HFFc6 (cell line): ENCODE measurements around the gene PRSS2. TPM values are rescaled to one million over a fixed set of nuclear protein-coding genes. Genes with fewer than 3 reads are reported as not detected.

Source experiments
- DNase-seq: peaks from one replicate; pipeline ENCODE4 v3.0.0-alpha.2; 2018
- H3K27ac Mint-ChIP-seq: 2 replicates; pipeline ENCODE4 v1.8.0; 2020; ENCODE audit warnings: mild to moderate bottlenecking, mixed read lengths
- H3K27me3 Mint-ChIP-seq: 2 replicates; pipeline ENCODE4 v1.8.0; 2021; ENCODE audit warnings: mild to moderate bottlenecking, moderate library complexity, mixed read lengths; ENCODE audit not compliant: insufficient read depth
- H3K36me3 Mint-ChIP-seq: 2 replicates; pipeline ENCODE4 v1.8.0; 2021; ENCODE audit warnings: low read depth, mixed read lengths
- H3K4me1 Mint-ChIP-seq: 2 replicates; pipeline ENCODE4 v1.8.0; 2020; ENCODE audit warnings: low read depth, mixed read lengths
- H3K4me3 Mint-ChIP-seq: 2 replicates; pipeline ENCODE4 v1.8.0; 2020; ENCODE audit warnings: mild to moderate bottlenecking, moderate library complexity, mixed read lengths
- H3K9me3 Mint-ChIP-seq: 2 replicates; pipeline ENCODE4 v1.8.0; 2020; ENCODE audit warnings: mild to moderate bottlenecking, mixed read lengths
- total RNA-seq, 6 experiments: library from RNA; stranded (reverse); fragmentation: NEBNext Ultra II Directional; extraction: Animal tissue kit (Norgen Biotek cat#: 25700); gene quantifications; 2 replicates in 1 of 6; 3 replicates in 5 of 6; pipeline ENCODE4 v1.2.3, GENCODE V29; 2021
- TF ChIP-seq, protein P1 (sequence below): fragments of 200-600 bp; sonication (generic); IDR thresholded peaks from 2 replicates; pipeline ENCODE4 v1.5.0; 2021; ENCODE audit warnings: antibody characterized with exemption, mild to moderate bottlenecking

Gene PRSS2
- total RNA-seq, 6 experiments from 2014 or later, result not detected

DNA sequence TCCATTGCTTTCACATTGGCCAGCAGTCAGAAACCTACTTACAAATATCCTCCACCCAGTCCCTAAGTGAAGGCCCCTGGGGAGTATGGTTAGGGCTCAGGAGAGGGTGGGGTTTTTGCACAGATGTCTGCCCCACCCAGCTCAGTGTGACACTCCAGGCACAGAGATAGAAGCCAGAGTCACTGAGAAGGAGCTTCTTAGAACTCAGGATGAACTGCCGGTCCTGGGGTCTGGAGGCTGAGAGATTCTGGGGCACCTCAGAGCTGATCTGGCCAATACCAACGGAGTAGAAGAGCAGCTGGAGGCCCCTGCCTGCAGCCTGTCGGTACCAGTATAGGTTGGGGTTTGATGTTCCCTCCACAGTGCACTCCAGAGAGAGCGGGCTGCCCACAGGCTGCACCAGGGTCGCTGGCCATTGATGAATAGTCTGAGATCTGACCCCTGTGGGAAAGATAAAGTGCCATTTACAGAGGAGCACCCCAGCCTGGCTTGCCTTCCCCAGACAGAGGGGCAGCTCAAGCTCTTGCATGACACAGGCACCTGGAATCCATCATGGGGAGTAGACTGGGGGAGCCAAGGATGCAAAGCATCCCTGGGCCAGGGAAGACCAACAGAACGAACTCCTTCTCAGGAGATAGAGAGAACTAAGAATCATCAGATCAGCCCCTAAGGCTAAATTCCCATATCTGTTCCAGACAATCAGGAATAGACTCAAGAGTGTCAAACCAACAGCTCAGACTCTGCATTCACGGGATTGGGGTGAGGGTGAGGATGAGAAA, 41.9 kb downstream of the PRSS2 start:
- Mint-ChIP-seq H3K27ac (peak overlapping the region; percentile 73; the same call in 1 of the 2 replicates), H3K4me3 (peak overlapping the region; percentile 12; the same call in 1 of the 2 replicates), H3K36me3 (no peaks in the 10 kb centered on the region), H3K27me3 (peaks cover 10% of the 10 kb centered on the region), H3K4me1 (peaks cover 54% of the 10 kb centered on the region), H3K9me3 (no peaks in the 10 kb centered on the region)
- TF ChIP-seq, protein P1, sequence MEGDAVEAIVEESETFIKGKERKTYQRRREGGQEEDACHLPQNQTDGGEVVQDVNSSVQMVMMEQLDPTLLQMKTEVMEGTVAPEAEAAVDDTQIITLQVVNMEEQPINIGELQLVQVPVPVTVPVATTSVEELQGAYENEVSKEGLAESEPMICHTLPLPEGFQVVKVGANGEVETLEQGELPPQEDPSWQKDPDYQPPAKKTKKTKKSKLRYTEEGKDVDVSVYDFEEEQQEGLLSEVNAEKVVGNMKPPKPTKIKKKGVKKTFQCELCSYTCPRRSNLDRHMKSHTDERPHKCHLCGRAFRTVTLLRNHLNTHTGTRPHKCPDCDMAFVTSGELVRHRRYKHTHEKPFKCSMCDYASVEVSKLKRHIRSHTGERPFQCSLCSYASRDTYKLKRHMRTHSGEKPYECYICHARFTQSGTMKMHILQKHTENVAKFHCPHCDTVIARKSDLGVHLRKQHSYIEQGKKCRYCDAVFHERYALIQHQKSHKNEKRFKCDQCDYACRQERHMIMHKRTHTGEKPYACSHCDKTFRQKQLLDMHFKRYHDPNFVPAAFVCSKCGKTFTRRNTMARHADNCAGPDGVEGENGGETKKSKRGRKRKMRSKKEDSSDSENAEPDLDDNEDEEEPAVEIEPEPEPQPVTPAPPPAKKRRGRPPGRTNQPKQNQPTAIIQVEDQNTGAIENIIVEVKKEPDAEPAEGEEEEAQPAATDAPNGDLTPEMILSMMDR, result no peak
- peak; percentile 35 for DNase-seq

GRCh38 chr7:142813226-142813625, 42.5 kb downstream of the PRSS2 start:
- TF ChIP-seq, protein P1, result no peak
- H3K27ac Mint-ChIP-seq, result peak overlapping the region; percentile 73; the same call in 1 of the 2 replicates
- no peak overlapping the region for H3K4me3 Mint-ChIP-seq
- H3K9me3 Mint-ChIP-seq, result no peaks in the 10 kb centered on the region
- peaks cover 10% of the 10 kb centered on the region for H3K27me3 Mint-ChIP-seq
- H3K4me1 Mint-ChIP-seq, result peaks cover 48% of the 10 kb centered on the region
- peak; percentile 71 for DNase-seq
- no peaks in the 10 kb centered on the region for H3K36me3 Mint-ChIP-seq

DNA sequence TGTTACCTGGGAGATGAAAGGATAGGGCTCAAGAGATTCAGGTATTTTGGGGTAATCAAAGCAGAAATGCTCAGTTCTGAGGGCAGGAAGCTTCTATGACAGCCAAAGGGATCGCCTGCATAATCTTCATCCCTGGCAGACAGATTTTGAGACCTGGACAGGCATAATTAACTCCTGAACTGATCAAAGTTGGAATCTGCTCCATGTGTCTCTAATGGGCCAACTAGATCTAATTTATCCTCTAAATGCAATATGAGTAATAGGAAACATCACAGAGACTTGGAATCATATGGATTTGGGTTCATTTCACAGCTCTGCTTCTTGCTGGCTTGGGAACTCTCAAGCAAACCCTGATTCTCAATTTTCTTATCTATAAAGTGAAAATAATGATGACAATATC, 42.9 kb downstream of the PRSS2 start:
- H3K9me3 Mint-ChIP-seq, result no peaks in the 10 kb centered on the region
- TF ChIP-seq, protein P1, result no peak
- H3K36me3 Mint-ChIP-seq, result no peaks in the 10 kb centered on the region
- H3K27ac Mint-ChIP-seq, result no peak overlapping the region
- no peak for DNase-seq
- no peak overlapping the region for H3K4me3 Mint-ChIP-seq
- peaks cover 10% of the 10 kb centered on the region for H3K27me3 Mint-ChIP-seq
- peaks cover 43% of the 10 kb centered on the region for H3K4me1 Mint-ChIP-seq

DNA sequence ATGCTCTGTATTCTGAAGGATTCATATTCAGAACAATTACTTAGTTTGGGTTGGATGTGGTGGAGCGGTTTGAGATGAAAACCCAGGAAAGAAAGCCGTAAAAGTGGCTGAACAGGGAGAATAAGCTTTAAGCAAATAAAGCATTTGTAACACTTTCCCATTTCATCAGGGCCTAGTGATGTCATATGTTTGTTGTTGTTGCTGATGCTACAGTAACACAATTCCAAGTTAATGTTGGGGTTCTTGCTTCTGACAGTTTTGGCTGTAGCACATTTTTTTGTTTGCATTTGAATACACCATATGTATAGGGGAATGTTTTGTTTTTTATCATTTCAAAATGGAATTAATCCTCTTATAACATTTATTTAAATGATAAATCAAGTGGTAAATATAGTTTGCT, 43.7 kb downstream of the PRSS2 start:
- Mint-ChIP-seq H3K27me3 (peaks cover 13% of the 10 kb centered on the region), H3K36me3 (no peaks in the 10 kb centered on the region), H3K4me3 (no peak overlapping the region), H3K27ac (no peak overlapping the region), H3K4me1 (peaks cover 36% of the 10 kb centered on the region), H3K9me3 (no peaks in the 10 kb centered on the region)
- no peak for DNase-seq
- TF ChIP-seq, protein P1, result no peak

GRCh38 chr7:142815134-142815533, 44.4 kb downstream of the PRSS2 start:
- H3K4me1 Mint-ChIP-seq, result peaks cover 29% of the 10 kb centered on the region
- no peak overlapping the region for H3K27ac Mint-ChIP-seq
- peaks cover 19% of the 10 kb centered on the region for H3K27me3 Mint-ChIP-seq
- TF ChIP-seq, protein P1, result no peak
- no peak overlapping the region for H3K4me3 Mint-ChIP-seq
- no peaks in the 10 kb centered on the region for H3K36me3 Mint-ChIP-seq
- no peaks in the 10 kb centered on the region for H3K9me3 Mint-ChIP-seq
- DNase-seq, result no peak
